ENCODE results near the gene LYRM4.

DNA sequence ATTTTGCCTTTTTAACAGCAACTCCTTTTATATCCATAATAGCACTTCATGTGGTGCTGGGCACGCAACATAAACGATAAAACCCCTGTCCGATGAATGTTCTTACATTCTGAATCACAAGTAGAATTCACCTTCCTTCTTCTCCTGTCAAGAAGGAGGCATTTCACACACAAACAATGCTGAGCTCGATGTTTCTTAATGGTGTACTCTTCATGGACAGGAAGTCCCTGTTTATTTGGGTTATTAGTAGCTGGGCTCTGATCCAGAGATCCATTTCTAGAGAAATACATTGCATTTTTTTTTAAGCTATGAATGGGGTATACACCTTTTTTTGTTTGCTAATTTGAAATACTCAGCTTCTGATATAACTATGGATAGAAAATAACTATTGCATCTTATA lies 93.2 kb downstream of the LYRM4 start:
- TF ChIP-seq, protein P1, sequence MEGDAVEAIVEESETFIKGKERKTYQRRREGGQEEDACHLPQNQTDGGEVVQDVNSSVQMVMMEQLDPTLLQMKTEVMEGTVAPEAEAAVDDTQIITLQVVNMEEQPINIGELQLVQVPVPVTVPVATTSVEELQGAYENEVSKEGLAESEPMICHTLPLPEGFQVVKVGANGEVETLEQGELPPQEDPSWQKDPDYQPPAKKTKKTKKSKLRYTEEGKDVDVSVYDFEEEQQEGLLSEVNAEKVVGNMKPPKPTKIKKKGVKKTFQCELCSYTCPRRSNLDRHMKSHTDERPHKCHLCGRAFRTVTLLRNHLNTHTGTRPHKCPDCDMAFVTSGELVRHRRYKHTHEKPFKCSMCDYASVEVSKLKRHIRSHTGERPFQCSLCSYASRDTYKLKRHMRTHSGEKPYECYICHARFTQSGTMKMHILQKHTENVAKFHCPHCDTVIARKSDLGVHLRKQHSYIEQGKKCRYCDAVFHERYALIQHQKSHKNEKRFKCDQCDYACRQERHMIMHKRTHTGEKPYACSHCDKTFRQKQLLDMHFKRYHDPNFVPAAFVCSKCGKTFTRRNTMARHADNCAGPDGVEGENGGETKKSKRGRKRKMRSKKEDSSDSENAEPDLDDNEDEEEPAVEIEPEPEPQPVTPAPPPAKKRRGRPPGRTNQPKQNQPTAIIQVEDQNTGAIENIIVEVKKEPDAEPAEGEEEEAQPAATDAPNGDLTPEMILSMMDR (IDR thresholded peaks at IDR 0.05) = no peak
- no peak for TF ChIP-seq POLR2A (IDR thresholded peaks at IDR 0.05)
